Amygdala (tissue), 56 donors: ENCODE measurements around the gene SLITRK3.

Experiments
- DNase-seq, 56 donors: peaks; one replicate each; lab custom pipeline; 2025; lab: John Stamatoyannopoulos, UW

The SLITRK3 gene

GRCh38 chr3:165195640-165196576 is at the start of gene SLITRK3:
SLITRK3 (minus strand) TSS chr3:165196384; CDS start chr3:165190830, 5,554 bp downstream.
- peak in 15 of 56 donors; percentile 17 to 63 (median 53) for DNase-seq

- no peak for DNase-seq
These were observed 47.4 kb upstream of the SLITRK3 start for GRCh38 chr3:165243597-165243996.

GRCh38 chr3:165233501-165234195 is 37.5 kb upstream of the SLITRK3 start:
- DNase-seq = no peak

- DNase-seq = no peak
These were observed 29.4 kb upstream of the SLITRK3 start for GRCh38 chr3:165225604-165226003.

- no peak for DNase-seq
These were observed 21.6 kb upstream of the SLITRK3 start for GRCh38 chr3:165217739-165218138.

GRCh38 chr3:165212580-165212979 is 16.4 kb upstream of the SLITRK3 start:
- no peak for DNase-seq

- DNase-seq = peak in 1 of 56 donors; percentile 7
These were observed 15.5 kb upstream of the SLITRK3 start for GRCh38 chr3:165211721-165212120.

- DNase-seq = no peak
These were observed 14.5 kb upstream of the SLITRK3 start for GRCh38 chr3:165210727-165211126.

GRCh38 chr3:165210132-165210531 is 13.9 kb upstream of the SLITRK3 start:
- no peak for DNase-seq

GRCh38 chr3:165206454-165207266 is 10.5 kb upstream of the SLITRK3 start:
- peak in 50 of 56 donors; percentile 18 to 81 (median 58) for DNase-seq

GRCh38 chr3:165204445-165204844 is 8.3 kb upstream of the SLITRK3 start:
- no peak for DNase-seq

- no peak for DNase-seq
These were observed 6.8 kb upstream of the SLITRK3 start for GRCh38 chr3:165202995-165203394.

- no peak for DNase-seq
These were observed 5.8 kb upstream of the SLITRK3 start for GRCh38 chr3:165201964-165202363.

GRCh38 chr3:165197481-165197800 is 1.3 kb upstream of the SLITRK3 start:
- DNase-seq = no peak

- peak in 19 of 56 donors; percentile 27 to 63 (median 44) for DNase-seq
These were observed 645 bp upstream of the SLITRK3 start for GRCh38 chr3:165196577-165197480.

- DNase-seq = peak in 1 of 56 donors; percentile 25
These were observed 944 bp downstream of the SLITRK3 start for GRCh38 chr3:165195241-165195639.

- DNase-seq = peak in 6 of 56 donors; percentile 9 to 42 (median 22)
These were observed 1.5 kb downstream of the SLITRK3 start for GRCh38 chr3:165194511-165195240.

GRCh38 chr3:165193366-165194254 is 2.6 kb downstream of the SLITRK3 start:
- DNase-seq = peak in 4 of 56 donors; percentile 9 to 28 (median 10)
